Neuronal stem cell (in vitro differentiated cells): Measurements from ENCODE around the gene NBAS.

Experiments used
- DNase-seq: peaks from one replicate; pipeline ENCODE4 v3.0.0-alpha.2; 2013; ENCODE audit warnings: low spot score
- H2AFZ ChIP-seq: one replicate; pipeline ENCODE4 v1.6.1; 2013; ENCODE audit warnings: mild to moderate bottlenecking, low read length, inconsistent platforms
- H2AK5ac ChIP-seq: 2 replicates; pipeline ENCODE4 v1.6.1; 2013; ENCODE audit warnings: low read depth, mild to moderate bottlenecking, inconsistent platforms, low read length, moderate library complexity, mixed read lengths
- H2BK120ac ChIP-seq: 2 replicates; pipeline ENCODE4 v1.6.1; 2013; ENCODE audit warnings: low read depth, mild to moderate bottlenecking, inconsistent platforms, low read length, moderate library complexity, mixed read lengths
- H2BK12ac ChIP-seq: one replicate; pipeline ENCODE4 v1.6.1; 2013; ENCODE audit warnings: low read length, inconsistent platforms
- H2BK15ac ChIP-seq: 2 replicates; pipeline ENCODE4 v1.6.1; 2013; ENCODE audit warnings: mild to moderate bottlenecking, low read length, inconsistent platforms, mixed read lengths
- H2BK5ac ChIP-seq: one replicate; pipeline ENCODE4 v1.6.1; 2013; ENCODE audit warnings: inconsistent platforms, mild to moderate bottlenecking, low read length, moderate library complexity
- H3K14ac ChIP-seq: one replicate; pipeline ENCODE4 v1.6.1; 2013; ENCODE audit warnings: low read length, inconsistent platforms
- H3K18ac ChIP-seq: 2 replicates; pipeline ENCODE4 v1.6.1; 2013; ENCODE audit warnings: low read length, inconsistent platforms
- H3K23ac ChIP-seq: 2 replicates; pipeline ENCODE4 v1.6.1; 2013; ENCODE audit warnings: low read depth, mild to moderate bottlenecking, mixed read lengths, low read length, inconsistent platforms; ENCODE audit not compliant: poor library complexity
- H3K27ac ChIP-seq: replicated peaks from 3 replicates; pipeline ENCODE4 v1.5.1; 2013; ENCODE audit warnings: low read length, inconsistent platforms
- H3K27me3 ChIP-seq, 3 experiments: 2 replicates each; pipeline ENCODE4 v1.6.1; 2013; ENCODE audit warnings: low read length in 3 of 3, mild to moderate bottlenecking in 2 of 3, inconsistent platforms in 1 of 3, low read depth in 1 of 3, mixed read lengths in 1 of 3, moderate library complexity in 1 of 3; ENCODE audit not compliant: control insufficient read depth in 3 of 3, insufficient read depth in 3 of 3
- H3K36me3 ChIP-seq, 2 donors: replicated peaks in 1 of 2; 2 replicates each; pipeline ENCODE4 v1.6.1; 2013; ENCODE audit warnings: low read length in 2 of 2; ENCODE audit not compliant: control insufficient read depth in 2 of 2, insufficient read depth in 2 of 2
- H3K4ac ChIP-seq: 2 replicates; pipeline ENCODE4 v1.6.1; 2013; ENCODE audit warnings: inconsistent platforms, mild to moderate bottlenecking, low read length, moderate library complexity
- H3K4me1 ChIP-seq, 2 donors: 1 replicate in 1 of 2; 2 replicates in 1 of 2; pipeline ENCODE4 v1.6.1; 2013; ENCODE audit warnings: low read length in 2 of 2, low read depth in 1 of 2; ENCODE audit not compliant: control insufficient read depth in 2 of 2, insufficient read depth in 1 of 2
- H3K4me2 ChIP-seq: one replicate; pipeline ENCODE4 v1.6.1; 2013; ENCODE audit warnings: mild to moderate bottlenecking, low read length, inconsistent platforms; ENCODE audit not compliant: insufficient read depth, poor library complexity, severe bottlenecking
- H3K4me3 ChIP-seq, 2 donors: 2 replicates each; pipeline ENCODE4 v1.5.1; 2013; ENCODE audit warnings: low read length in 2 of 2, mild to moderate bottlenecking in 2 of 2, inconsistent platforms in 1 of 2, moderate library complexity in 1 of 2
- H3K79me1 ChIP-seq: one replicate; pipeline ENCODE4 v1.6.1; 2013; ENCODE audit warnings: low read depth, mild to moderate bottlenecking, inconsistent platforms, low read length, moderate library complexity
- H3K9ac ChIP-seq: one replicate; pipeline ENCODE4 v1.6.1; 2013; ENCODE audit warnings: mild to moderate bottlenecking, low read depth, low read length, inconsistent platforms; ENCODE audit not compliant: poor library complexity
- H3K9me3 ChIP-seq, 2 donors: replicated peaks in 1 of 2; 2 replicates each; pipeline versions ENCODE3 to v1.6.1; 2013; ENCODE audit warnings: low read length in 2 of 2, mild to moderate bottlenecking in 2 of 2, inconsistent platforms in 1 of 2, low read depth in 1 of 2, mixed read lengths in 1 of 2, moderate library complexity in 1 of 2; ENCODE audit not compliant: control insufficient read depth in 2 of 2, insufficient read depth in 1 of 2
- H4K8ac ChIP-seq: one replicate; pipeline ENCODE4 v1.6.1; 2013; ENCODE audit warnings: low read depth, mild to moderate bottlenecking, inconsistent platforms, low read length, moderate library complexity
- H4K91ac ChIP-seq: one replicate; pipeline ENCODE4 v1.6.1; 2013; ENCODE audit warnings: low read length, low read depth, mild to moderate bottlenecking, inconsistent platforms; ENCODE audit not compliant: poor library complexity
- whole genome bisulfite sequencing, 2 donors: extraction: QIAGEN DNeasy Blood & Tissue Kit; methylation state at CpG; one replicate each; pipeline ENCODE4 v1.1.7; 2013; ENCODE audit warnings: missing lambda C conversion rate in 2 of 2, mixed read lengths in 1 of 2; ENCODE audit not compliant: insufficient read length in 2 of 2, insufficient replicate concordance in 1 of 2; ENCODE audit errors: extremely low coverage in 2 of 2; 5-methylcytosine and 5-hydroxymethylcytosine counted together

NBAS gene

GRCh38 chr2:15306706-15307105 lies 254.4 kb downstream of the NBAS start:
- no peak overlapping the region for H3K4me3 ChIP-seq
- H3K18ac ChIP-seq = no peak overlapping the region
- H2BK12ac ChIP-seq = no peak overlapping the region
- peaks cover 2 to 30% of the 10 kb centered on the region in 2 donors for H3K36me3 ChIP-seq
- H2BK15ac ChIP-seq = no peak overlapping the region
- H3K27me3 ChIP-seq = no peaks in the 10 kb centered on the region
- no peaks in the 10 kb centered on the region for H3K79me1 ChIP-seq
- no peak overlapping the region for H3K9ac ChIP-seq
- H2AFZ ChIP-seq = no peak overlapping the region
- H2AK5ac ChIP-seq = no peak overlapping the region
- WGBS, 2 donors = no CpG with 5 or more reads among the region's 3 CpGs
- no peak overlapping the region for H3K23ac ChIP-seq
- no peaks in the 10 kb centered on the region for H3K4me1 ChIP-seq
- H3K9me3 ChIP-seq = no peaks in the 10 kb centered on the region
- no peak overlapping the region for H4K91ac ChIP-seq
- H3K27ac ChIP-seq = no peak overlapping the region
- H3K14ac ChIP-seq = no peak overlapping the region
- no peak overlapping the region for H2BK5ac ChIP-seq
- no peak overlapping the region for H2BK120ac ChIP-seq
- DNase-seq = no peak
- no peak overlapping the region for H3K4ac ChIP-seq
- H4K8ac ChIP-seq = no peak overlapping the region
- H3K4me2 ChIP-seq = no peak overlapping the region

- Histone ChIP-seq H3K27me3 (no peaks in the 10 kb centered on the region), H3K79me1 (no peaks in the 10 kb centered on the region), H3K23ac (no peak overlapping the region), H2AFZ (no peak overlapping the region), H3K14ac (no peak overlapping the region), H3K9me3 (no peaks in the 10 kb centered on the region), H3K36me3 (peaks cover 2 to 35% of the 10 kb centered on the region in 2 donors), H3K4me3 (no peak overlapping the region), H3K18ac (no peak overlapping the region), H2AK5ac (no peak overlapping the region), H3K4me2 (no peak overlapping the region), H2BK15ac (no peak overlapping the region), H3K4me1 (no peaks in the 10 kb centered on the region), H4K91ac (no peak overlapping the region), H2BK5ac (no peak overlapping the region), H3K4ac (no peak overlapping the region), H2BK120ac (no peak overlapping the region), H3K9ac (no peak overlapping the region), H3K27ac (no peak overlapping the region), H4K8ac (no peak overlapping the region), H2BK12ac (no peak overlapping the region)
- DNase-seq = no peak
- WGBS, 2 donors = no CpG with 5 or more reads among the region's 2 CpGs
Measured at GRCh38 chr2:15303874-15304273, 257.3 kb downstream of the NBAS start.

GRCh38 chr2:15302154-15302553 lies 259.0 kb downstream of the NBAS start:
- H3K27ac ChIP-seq = no peak overlapping the region

GRCh38 chr2:15300624-15301573 lies 260.2 kb downstream of the NBAS start:
- Histone ChIP-seq H3K9ac (no peak overlapping the region), H3K4me2 (no peak overlapping the region), H3K18ac (no peak overlapping the region), H2AK5ac (no peak overlapping the region), H3K4me1 (no peaks in the 10 kb centered on the region), H3K79me1 (no peaks in the 10 kb centered on the region), H3K4me3 (no peak overlapping the region), H3K23ac (no peak overlapping the region), H2BK120ac (no peak overlapping the region), H3K14ac (no peak overlapping the region), H3K4ac (no peak overlapping the region), H3K9me3 (no peaks in the 10 kb centered on the region), H4K91ac (no peak overlapping the region), H4K8ac (no peak overlapping the region), H2AFZ (no peak overlapping the region), H3K36me3 (peaks cover 5 to 30% of the 10 kb centered on the region in 2 donors), H3K27me3 (no peaks in the 10 kb centered on the region), H2BK15ac (no peak overlapping the region), H3K27ac (no peak overlapping the region), H2BK5ac (no peak overlapping the region), H2BK12ac (no peak overlapping the region)
- no CpG with 5 or more reads among the region's 11 CpGs for WGBS, 2 donors
- DNase-seq = no peak

More at GRCh38 chr2:15302154-15302553, 259.0 kb downstream of the NBAS start:
- Histone ChIP-seq H2BK12ac (no peak overlapping the region), H3K79me1 (no peaks in the 10 kb centered on the region), H2BK120ac (no peak overlapping the region), H3K18ac (no peak overlapping the region), H2BK15ac (no peak overlapping the region), H3K4me1 (no peaks in the 10 kb centered on the region), H3K27me3 (no peaks in the 10 kb centered on the region), H3K4ac (no peak overlapping the region), H2AK5ac (no peak overlapping the region), H2AFZ (no peak overlapping the region), H3K36me3 (peaks cover 5 to 38% of the 10 kb centered on the region in 2 donors), H4K91ac (no peak overlapping the region), H3K4me3 (no peak overlapping the region), H3K4me2 (no peak overlapping the region), H3K9me3 (no peaks in the 10 kb centered on the region), H3K23ac (no peak overlapping the region), H2BK5ac (no peak overlapping the region), H3K9ac (no peak overlapping the region), H4K8ac (no peak overlapping the region), H3K14ac (no peak overlapping the region)
- no peak for DNase-seq
- no CpG with 5 or more reads among the region's 3 CpGs for WGBS, 2 donors
